HepG2 (cell line): Measurements from ENCODE around the gene GPER1. TPM values are rescaled to one million over a fixed set of nuclear protein-coding genes. Genes with fewer than 3 reads are reported as not detected.

Source experiments
- CENPT ChIP-seq: sonication (generic); formaldehyde crosslinking; IDR thresholded peaks from 2 replicates; pipeline ENCODE4 v1.8.0; 2022; ENCODE audit warnings: low read depth, mild to moderate bottlenecking, moderate library complexity, missing genetic modification reagents
- KAT8 ChIP-seq: IDR thresholded peaks from 2 replicates; pipeline ENCODE4 v1.6.1; 2016; ENCODE audit warnings: missing genetic modification reagents, missing compliant biosample characterization
- MZF1 ChIP-seq: sonication (generic); formaldehyde crosslinking; IDR thresholded peaks from 2 replicates; pipeline ENCODE4 v1.8.1; 2023; ENCODE audit warnings: mild to moderate bottlenecking, missing genetic modification reagents, borderline replicate concordance
- PRMT3 ChIP-seq: sonication (generic); formaldehyde crosslinking; IDR thresholded peaks from 2 replicates; pipeline ENCODE4 v1.8.1; 2022; ENCODE audit warnings: low read depth, mild to moderate bottlenecking, moderate library complexity, missing genetic modification reagents, borderline replicate concordance
- RBAK ChIP-seq: sonication (generic); formaldehyde crosslinking; IDR thresholded peaks from 2 replicates; pipeline ENCODE4 v1.5.1; 2020; ENCODE audit warnings: mild to moderate bottlenecking, missing genetic modification reagents
- SOX13 ChIP-seq, 3 experiments: fragments of 450-650 bp in 1 of 3; sonication (generic) in 1 of 3; formaldehyde crosslinking in 1 of 3; IDR thresholded peaks in 2 of 3; conservative IDR thresholded peaks in 1 of 3; 2 replicates each; pipeline versions ENCODE4 v1.5.0 to v1.6.1; 2016 to 2020; ENCODE audit warnings: antibody characterized with exemption in 1 of 3, mild to moderate bottlenecking in 1 of 3, missing compliant biosample characterization in 1 of 3, missing genetic modification reagents in 1 of 3, moderate library complexity in 1 of 3
- SRSF9 ChIP-seq: fragments of 200-400 bp; formaldehyde crosslinking; IDR thresholded peaks from 2 replicates; pipeline ENCODE4 v1.6.1; 2018; ENCODE audit warnings: borderline replicate concordance, mild to moderate bottlenecking, low read depth, low read length; ENCODE audit not compliant: insufficient read depth, poor library complexity, severe bottlenecking
- ZBTB1 ChIP-seq: sonication (generic); formaldehyde crosslinking; IDR thresholded peaks from 2 replicates; pipeline ENCODE4 v1.4.0; 2020; ENCODE audit warnings: missing genetic modification reagents, borderline replicate concordance
- ZKSCAN1 ChIP-seq: fragments of 150-350 bp; IDR thresholded peaks from 2 replicates; pipeline ENCODE4 v1.6.1; 2014; ENCODE audit warnings: low read length
- ZNF124 ChIP-seq: sonication (generic); formaldehyde crosslinking; IDR thresholded peaks from 2 replicates; pipeline ENCODE4 v1.4.0; 2020; ENCODE audit warnings: missing genetic modification reagents
- ZNF251 ChIP-seq: sonication (generic); formaldehyde crosslinking; IDR thresholded peaks from 2 replicates; pipeline ENCODE4 v1.9.0; 2021; ENCODE audit warnings: mild to moderate bottlenecking, missing genetic modification reagents
- ZNF263 ChIP-seq: sonication (generic); formaldehyde crosslinking; IDR thresholded peaks from 2 replicates; pipeline ENCODE4 v1.4.0; 2020; ENCODE audit warnings: missing genetic modification reagents
- ZNF296 ChIP-seq: sonication (generic); formaldehyde crosslinking; conservative IDR thresholded peaks from 2 replicates; pipeline ENCODE4 v1.5.0; 2020; ENCODE audit warnings: mild to moderate bottlenecking, missing genetic modification reagents
- ZNF350 ChIP-seq: sonication (generic); formaldehyde crosslinking; IDR thresholded peaks from 2 replicates; pipeline ENCODE4 v1.4.0; 2020; ENCODE audit warnings: mild to moderate bottlenecking, low read depth, missing genetic modification reagents, borderline replicate concordance
- ZNF547 ChIP-seq: sonication (generic); formaldehyde crosslinking; IDR thresholded peaks from 2 replicates; pipeline ENCODE4 v1.5.1; 2020; ENCODE audit warnings: mild to moderate bottlenecking, missing genetic modification reagents
- ZNF761 ChIP-seq: sonication (generic); formaldehyde crosslinking; conservative IDR thresholded peaks from 2 replicates; pipeline ENCODE4 v1.4.0; 2020; ENCODE audit warnings: mild to moderate bottlenecking, missing genetic modification reagents
- polyA plus RNA-seq, 8 experiments: library from polyadenylated mRNA; depleted of rRNA in 3 of 8; stranded (reverse) in 7 of 8; unstranded in 1 of 8; fragments of >200 nt; fragmentation: Illumina TruSeq in 4 of 8; extraction: Trizol in 4 of 8; gene quantifications; 2 replicates each; pipeline versions ENCODE4 v1.2.1 to v1.2.3, GENCODE V29; 2011 to 2016; ENCODE audit warnings: low read depth in 4 of 8, missing spikeins in 1 of 8, mixed read lengths in 1 of 8; ENCODE audit not compliant: insufficient read depth in 1 of 8
- total RNA-seq, 5 experiments: library from RNA; depleted of rRNA; stranded (reverse); fragments of >200 nt; fragmentation: Illumina TruSeq; extraction: Trizol; gene quantifications; 2 replicates each; pipeline ENCODE4 v1.2.3, GENCODE V29; 2016; ENCODE audit warnings: low read depth in 1 of 5
- TF ChIP-seq, protein P1 (sequence below): sonication (generic); formaldehyde crosslinking; IDR thresholded peaks from 2 replicates; pipeline ENCODE4 v1.4.0; 2020; ENCODE audit warnings: missing genetic modification reagents
- TF ChIP-seq, protein P2 (sequence below): sonication (generic); formaldehyde crosslinking; IDR thresholded peaks from 2 replicates; pipeline ENCODE4 v1.4.0; 2020; ENCODE audit warnings: missing genetic modification reagents, borderline replicate concordance
- TF ChIP-seq, protein P3 (sequence below): sonication (generic); formaldehyde crosslinking; IDR thresholded peaks from 2 replicates; pipeline ENCODE4 v1.5.0; 2020; ENCODE audit warnings: missing genetic modification reagents
- TF ChIP-seq, protein P4 (sequence below): sonication (generic); formaldehyde crosslinking; IDR thresholded peaks from 2 replicates; pipeline ENCODE4 v1.5.0; 2020; ENCODE audit warnings: mild to moderate bottlenecking, missing genetic modification reagents

GPER1 gene
- total and polyA plus RNA-seq, 2 of the 13 experiments (the other 11 are each of a cell fraction or from before 2014, with no cell fraction given) = 12.7 to 19.7 TPM

DNA sequence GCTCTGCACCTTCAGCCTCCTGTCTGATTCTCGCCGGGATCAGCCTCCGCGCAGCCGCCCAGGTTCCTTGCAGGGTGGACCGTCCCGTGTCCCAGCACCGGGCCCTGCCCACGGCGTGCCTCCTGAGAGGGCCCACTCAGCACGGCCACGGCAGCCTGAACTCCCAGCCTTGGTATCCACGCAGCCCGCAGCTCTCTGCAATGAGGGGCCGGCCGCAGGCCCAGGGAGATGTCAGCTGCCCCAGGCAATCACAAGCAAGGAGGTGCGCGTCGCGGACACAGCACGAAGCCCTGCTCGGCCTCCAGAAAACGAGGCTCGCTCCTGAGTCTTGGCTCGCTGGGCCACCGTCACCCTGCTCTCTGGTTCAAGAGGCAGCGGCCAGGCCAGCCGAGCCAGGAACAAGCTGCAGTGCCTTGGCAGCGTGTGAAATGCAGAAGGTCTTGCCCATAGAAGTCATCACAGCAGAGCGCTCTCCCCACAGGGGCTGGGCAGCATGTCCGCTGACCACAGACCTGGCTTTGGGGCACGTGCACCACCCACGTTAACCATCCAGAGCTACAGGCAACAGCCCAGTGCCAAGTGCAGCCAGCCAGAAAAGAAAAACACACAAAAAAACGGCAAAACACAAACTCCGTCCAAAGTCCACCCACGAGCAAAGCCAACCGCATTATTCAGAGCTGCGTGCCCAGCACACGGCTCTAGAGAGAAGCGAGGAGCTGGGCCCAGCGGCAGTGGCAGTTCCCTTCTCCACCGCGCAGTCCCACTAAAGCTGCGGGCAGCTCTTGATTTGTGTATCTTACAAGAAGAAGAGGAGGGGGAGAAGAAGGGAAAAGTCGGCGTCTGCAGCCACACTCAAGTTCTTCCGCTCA, 13.9 kb downstream of the GPER1 start (continued):
- TF ChIP-seq, protein P1, sequence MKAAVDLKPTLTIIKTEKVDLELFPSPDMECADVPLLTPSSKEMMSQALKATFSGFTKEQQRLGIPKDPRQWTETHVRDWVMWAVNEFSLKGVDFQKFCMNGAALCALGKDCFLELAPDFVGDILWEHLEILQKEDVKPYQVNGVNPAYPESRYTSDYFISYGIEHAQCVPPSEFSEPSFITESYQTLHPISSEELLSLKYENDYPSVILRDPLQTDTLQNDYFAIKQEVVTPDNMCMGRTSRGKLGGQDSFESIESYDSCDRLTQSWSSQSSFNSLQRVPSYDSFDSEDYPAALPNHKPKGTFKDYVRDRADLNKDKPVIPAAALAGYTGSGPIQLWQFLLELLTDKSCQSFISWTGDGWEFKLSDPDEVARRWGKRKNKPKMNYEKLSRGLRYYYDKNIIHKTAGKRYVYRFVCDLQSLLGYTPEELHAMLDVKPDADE (CRISPR knock-in tag) = no peak
- TF ChIP-seq ZBTB1 (no peak), PRMT3 (CRISPR knock-in tag) (no peak), ZKSCAN1 (no peak), SOX13 (IDR thresholded peaks at IDR 0.05) (no peak), SOX13 (CRISPR knock-in tag; conservative IDR thresholded peaks at IDR 0.05 in 1 of 2, IDR thresholded peaks at IDR 0.05 in 1 of 2) (peak in 1 of 2 experiments; percentile 47; a peak in 1 of 4 replicates), ZNF547 (CRISPR knock-in tag) (no peak), ZNF263 (CRISPR knock-in tag) (peak; percentile 37; the same call in 1 of the 2 replicates), CENPT (CRISPR knock-in tag) (no peak), ZNF251 (CRISPR knock-in tag) (no peak), ZNF350 (no peak), KAT8 (peak; percentile 49; the same call in 1 of the 2 replicates), MZF1 (no peak), SRSF9 (no peak), ZNF296 (CRISPR knock-in tag) (0 out of 2 replicates have a peak, but pooled peaks have one; percentile 50), ZNF124 (CRISPR knock-in tag) (peak; percentile 27; the same call in 1 of the 2 replicates), RBAK (no peak), ZNF761 (CRISPR knock-in tag) (no peak)
- TF ChIP-seq, protein P2, sequence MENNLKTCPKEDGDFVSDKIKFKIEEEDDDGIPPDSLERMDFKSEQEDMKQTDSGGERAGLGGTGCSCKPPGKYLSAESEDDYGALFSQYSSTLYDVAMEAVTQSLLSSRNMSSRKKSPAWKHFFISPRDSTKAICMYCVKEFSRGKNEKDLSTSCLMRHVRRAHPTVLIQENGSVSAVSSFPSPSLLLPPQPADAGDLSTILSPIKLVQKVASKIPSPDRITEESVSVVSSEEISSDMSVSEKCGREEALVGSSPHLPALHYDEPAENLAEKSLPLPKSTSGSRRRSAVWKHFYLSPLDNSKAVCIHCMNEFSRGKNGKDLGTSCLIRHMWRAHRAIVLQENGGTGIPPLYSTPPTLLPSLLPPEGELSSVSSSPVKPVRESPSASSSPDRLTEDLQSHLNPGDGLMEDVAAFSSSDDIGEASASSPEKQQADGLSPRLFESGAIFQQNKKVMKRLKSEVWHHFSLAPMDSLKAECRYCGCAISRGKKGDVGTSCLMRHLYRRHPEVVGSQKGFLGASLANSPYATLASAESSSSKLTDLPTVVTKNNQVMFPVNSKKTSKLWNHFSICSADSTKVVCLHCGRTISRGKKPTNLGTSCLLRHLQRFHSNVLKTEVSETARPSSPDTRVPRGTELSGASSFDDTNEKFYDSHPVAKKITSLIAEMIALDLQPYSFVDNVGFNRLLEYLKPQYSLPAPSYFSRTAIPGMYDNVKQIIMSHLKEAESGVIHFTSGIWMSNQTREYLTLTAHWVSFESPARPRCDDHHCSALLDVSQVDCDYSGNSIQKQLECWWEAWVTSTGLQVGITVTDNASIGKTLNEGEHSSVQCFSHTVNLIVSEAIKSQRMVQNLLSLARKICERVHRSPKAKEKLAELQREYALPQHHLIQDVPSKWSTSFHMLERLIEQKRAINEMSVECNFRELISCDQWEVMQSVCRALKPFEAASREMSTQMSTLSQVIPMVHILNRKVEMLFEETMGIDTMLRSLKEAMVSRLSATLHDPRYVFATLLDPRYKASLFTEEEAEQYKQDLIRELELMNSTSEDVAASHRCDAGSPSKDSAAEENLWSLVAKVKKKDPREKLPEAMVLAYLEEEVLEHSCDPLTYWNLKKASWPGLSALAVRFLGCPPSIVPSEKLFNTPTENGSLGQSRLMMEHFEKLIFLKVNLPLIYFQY (CRISPR knock-in tag) = no peak
- TF ChIP-seq, protein P3, sequence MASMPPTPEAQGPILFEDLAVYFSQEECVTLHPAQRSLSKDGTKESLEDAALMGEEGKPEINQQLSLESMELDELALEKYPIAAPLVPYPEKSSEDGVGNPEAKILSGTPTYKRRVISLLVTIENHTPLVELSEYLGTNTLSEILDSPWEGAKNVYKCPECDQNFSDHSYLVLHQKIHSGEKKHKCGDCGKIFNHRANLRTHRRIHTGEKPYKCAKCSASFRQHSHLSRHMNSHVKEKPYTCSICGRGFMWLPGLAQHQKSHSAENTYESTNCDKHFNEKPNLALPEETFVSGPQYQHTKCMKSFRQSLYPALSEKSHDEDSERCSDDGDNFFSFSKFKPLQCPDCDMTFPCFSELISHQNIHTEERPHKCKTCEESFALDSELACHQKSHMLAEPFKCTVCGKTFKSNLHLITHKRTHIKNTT (CRISPR knock-in tag) = no peak
- TF ChIP-seq, protein P4, sequence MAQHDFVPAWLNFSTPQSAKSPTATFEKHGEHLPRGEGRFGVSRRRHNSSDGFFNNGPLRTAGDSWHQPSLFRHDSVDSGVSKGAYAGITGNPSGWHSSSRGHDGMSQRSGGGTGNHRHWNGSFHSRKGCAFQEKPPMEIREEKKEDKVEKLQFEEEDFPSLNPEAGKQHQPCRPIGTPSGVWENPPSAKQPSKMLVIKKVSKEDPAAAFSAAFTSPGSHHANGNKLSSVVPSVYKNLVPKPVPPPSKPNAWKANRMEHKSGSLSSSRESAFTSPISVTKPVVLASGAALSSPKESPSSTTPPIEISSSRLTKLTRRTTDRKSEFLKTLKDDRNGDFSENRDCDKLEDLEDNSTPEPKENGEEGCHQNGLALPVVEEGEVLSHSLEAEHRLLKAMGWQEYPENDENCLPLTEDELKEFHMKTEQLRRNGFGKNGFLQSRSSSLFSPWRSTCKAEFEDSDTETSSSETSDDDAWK (CRISPR knock-in tag) = no peak
